Naive thymus-derived CD4-positive, alpha-beta T cell (primary cell): Measurements from ENCODE around the gene COLEC11. TPM values are rescaled to one million over a fixed set of nuclear protein-coding genes. Genes with fewer than 3 reads are reported as not detected.

ENCODE experiments used
- ATAC-seq: fragments of 150-1000 bp; cut with Tn5 transposase; 2 replicates; pipeline ENCODE4 v1.10.0; 2021; ENCODE audit warnings: mild to moderate bottlenecking, moderate library complexity
- CTCF ChIA-PET: fragments of 350-600 bp; sonication (Branson Sonifier 250); formaldehyde crosslinking; loops from one replicate; lab custom pipeline; 2021; ENCODE audit warnings: antibody characterized with exemption; lab: Charles Lee
- POLR2A ChIA-PET: fragments of 350-600 bp; sonication (Branson Sonifier 250); formaldehyde crosslinking; loops from one replicate; lab custom pipeline; 2021; ENCODE audit warnings: antibody characterized with exemption, inconsistent platforms; lab: Charles Lee
- DNase-seq, 9 donors: peaks; one replicate each; pipeline versions ENCODE4 v3.0.0 to v3.0.0-alpha.2; 2020 to 2022; ENCODE audit warnings: mixed read lengths in 1 of 9
- H3K27ac ChIP-seq: one replicate; pipeline ENCODE4 v1.7.0; 2013; ENCODE audit warnings: mild to moderate bottlenecking, low read depth, low read length, moderate library complexity
- H3K27me3 ChIP-seq, 2 donors: one replicate each; pipeline ENCODE4 v1.7.0; 2013; ENCODE audit warnings: low read length in 2 of 2, mild to moderate bottlenecking in 2 of 2, moderate library complexity in 2 of 2; ENCODE audit not compliant: control insufficient read depth in 2 of 2, insufficient read depth in 2 of 2
- H3K36me3 ChIP-seq, 3 experiments: 1 replicate in 2 of 3; 2 replicates in 1 of 3; pipeline ENCODE4 v1.7.0; 2013; ENCODE audit warnings: low read length in 3 of 3, mild to moderate bottlenecking in 3 of 3, moderate library complexity in 1 of 3; ENCODE audit not compliant: insufficient read depth in 3 of 3, control insufficient read depth in 2 of 3
- H3K4me1 ChIP-seq, 2 donors: one replicate each; pipeline ENCODE4 v1.7.0; 2013; ENCODE audit warnings: low read length in 2 of 2, mild to moderate bottlenecking in 2 of 2, moderate library complexity in 1 of 2; ENCODE audit not compliant: control insufficient read depth in 2 of 2, insufficient read depth in 2 of 2
- H3K4me3 ChIP-seq: 2 replicates; pipeline ENCODE4 v1.7.0; 2013; ENCODE audit warnings: mild to moderate bottlenecking, low read length
- H3K9me3 ChIP-seq, 3 experiments: 1 replicate in 2 of 3; 2 replicates in 1 of 3; pipeline ENCODE4 v1.7.0; 2013; ENCODE audit warnings: low read length in 3 of 3; ENCODE audit not compliant: control insufficient read depth in 2 of 3
- H3K27ac Mint-ChIP-seq, 9 donors: one replicate each; pipeline ENCODE4 v1.8.0; 2020 to 2022; ENCODE audit warnings: mixed read lengths in 9 of 9, mild to moderate bottlenecking in 8 of 9, moderate library complexity in 5 of 9, inconsistent platforms in 2 of 9
- H3K27me3 Mint-ChIP-seq, 5 donors: one replicate each; pipeline ENCODE4 v1.8.0; 2021 to 2022; ENCODE audit warnings: mixed read lengths in 5 of 5, mild to moderate bottlenecking in 1 of 5
- H3K36me3 Mint-ChIP-seq, 5 donors: one replicate each; pipeline ENCODE4 v1.8.0; 2020 to 2022; ENCODE audit warnings: mixed read lengths in 5 of 5, mild to moderate bottlenecking in 3 of 5, inconsistent platforms in 1 of 5
- H3K4me1 Mint-ChIP-seq, 7 donors: one replicate each; pipeline ENCODE4 v1.8.0; 2020 to 2022; ENCODE audit warnings: mixed read lengths in 7 of 7, mild to moderate bottlenecking in 3 of 7, inconsistent platforms in 1 of 7
- H3K4me3 Mint-ChIP-seq, 10 donors: one replicate each; pipeline ENCODE4 v1.8.0; 2020 to 2022; ENCODE audit warnings: mild to moderate bottlenecking in 10 of 10, mixed read lengths in 10 of 10, moderate library complexity in 6 of 10, inconsistent platforms in 2 of 10
- H3K9me3 Mint-ChIP-seq, 11 donors: one replicate each; pipeline ENCODE4 v1.8.0; 2020 to 2022; ENCODE audit warnings: mixed read lengths in 11 of 11, mild to moderate bottlenecking in 4 of 11, inconsistent platforms in 1 of 11, moderate library complexity in 1 of 11
- intact Hi-C, 2 donors: fragments of 100-400 bp; cut with micrococcal nuclease; formaldehyde crosslinking; loops; one replicate each; pipeline ENCODE4 v1.15.1; 2023
- polyA plus RNA-seq, 2 donors: library from polyadenylated mRNA; unstranded; fragments of 300-500 nt; fragmentation: Illumina TruSeq; gene quantifications; one replicate each; pipeline ENCODE4 v1.2.3, GENCODE V29; 2021
- total RNA-seq, 6 experiments: library from RNA in 5 of 6; stranded (reverse) in 5 of 6; gene quantifications; 1 replicate in 5 of 6; 2 replicates in 1 of 6; pipeline ENCODE4 v1.2.3 and lab custom pipeline; 2021 to 2026

COLEC11 gene
- total RNA-seq (under 1 TPM in 1 of 5 experiments, not detected in 4; 0.48 TPM), polyA plus RNA-seq (under 1 TPM in 1 of 2 donors, not detected in 1; 0.46 TPM), total RNA-seq (lab: John Stamatoyannopoulos, UW) (0.40 reads per million)

DNA sequence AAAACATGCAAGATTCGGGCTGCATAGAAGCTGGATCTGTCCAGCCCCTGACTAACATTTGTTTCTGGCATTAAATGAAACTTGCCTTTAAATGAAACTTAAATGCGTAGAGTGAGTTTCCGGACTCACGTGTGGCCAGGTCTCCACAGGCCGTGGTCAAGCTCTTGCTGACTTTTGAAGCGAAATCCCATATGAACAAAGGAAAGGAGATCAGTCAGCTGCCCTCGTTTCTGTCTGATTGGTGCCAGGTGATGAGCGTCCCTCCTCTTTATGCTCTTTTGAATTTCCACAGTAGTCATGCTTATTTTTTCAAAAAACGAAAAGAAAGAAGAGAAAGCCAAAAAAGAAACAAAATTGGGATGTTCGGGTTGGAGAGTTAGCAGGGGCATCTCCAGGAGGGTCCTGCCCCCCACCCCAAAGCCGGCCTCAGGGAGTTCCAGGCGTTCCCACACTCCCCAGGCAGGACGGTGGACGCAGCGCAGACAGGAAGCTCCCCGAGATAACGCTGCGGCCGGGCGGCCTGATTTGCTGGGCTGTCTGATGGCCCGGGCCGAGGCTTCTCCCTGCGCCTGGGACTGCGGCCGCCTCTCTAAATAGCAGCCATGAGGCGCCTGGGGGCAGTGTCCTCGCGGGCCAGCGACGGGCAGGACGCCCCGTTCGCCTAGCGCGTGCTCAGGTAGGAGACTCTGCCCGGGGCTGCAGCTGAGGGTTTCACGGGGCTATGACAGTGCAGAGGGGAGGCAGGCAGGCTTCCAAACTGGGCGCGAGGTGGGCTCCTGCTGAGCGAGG, at the start of gene COLEC11:
TSS of gene COLEC11 (plus strand) at position 620 of the 789 bp plus-strand sequence. CDS start 9,229 bp downstream, outside the sequence.
- CTCF ChIA-PET: interaction anchor here (0.7 kb wide), 1 partner anchor 51 kb away, joined by 3 read pairs; no protein-coding TSS in a partner anchor
- Histone ChIP-seq H3K27me3 (no peaks in the 10 kb centered on the region), H3K4me3 (no peak within 1 kb of the TSS), H3K4me1 (no peaks in the 10 kb centered on the region), H3K9me3 (no peaks in the 10 kb centered on the region), H3K36me3 (no peaks in the 10 kb centered on the region), H3K27ac (no peak within 1 kb of the TSS)
- peaks cover 0 to 11% (median 0%) of the 10 kb centered on the region in 5 donors for H3K36me3 Mint-ChIP-seq
- peaks cover 0 to 10% (median 0%) of the 10 kb centered on the region in 5 donors for H3K27me3 Mint-ChIP-seq
- H3K9me3 Mint-ChIP-seq: peaks cover 0 to 4% (median 0%) of the 10 kb centered on the region in 11 donors
- peak within 1 kb of the TSS in 2 of 9 donors; percentile 65 to 80 for H3K27ac Mint-ChIP-seq
- peaks cover 0 to 15% (median 1%) of the 10 kb centered on the region in 7 donors for H3K4me1 Mint-ChIP-seq
- ATAC-seq (no peak), DNase-seq (no peak)
- no peak within 1 kb of the TSS for H3K4me3 Mint-ChIP-seq
- POLR2A ChIA-PET: no interaction called here
- intact Hi-C loops: no loop called here

DNA sequence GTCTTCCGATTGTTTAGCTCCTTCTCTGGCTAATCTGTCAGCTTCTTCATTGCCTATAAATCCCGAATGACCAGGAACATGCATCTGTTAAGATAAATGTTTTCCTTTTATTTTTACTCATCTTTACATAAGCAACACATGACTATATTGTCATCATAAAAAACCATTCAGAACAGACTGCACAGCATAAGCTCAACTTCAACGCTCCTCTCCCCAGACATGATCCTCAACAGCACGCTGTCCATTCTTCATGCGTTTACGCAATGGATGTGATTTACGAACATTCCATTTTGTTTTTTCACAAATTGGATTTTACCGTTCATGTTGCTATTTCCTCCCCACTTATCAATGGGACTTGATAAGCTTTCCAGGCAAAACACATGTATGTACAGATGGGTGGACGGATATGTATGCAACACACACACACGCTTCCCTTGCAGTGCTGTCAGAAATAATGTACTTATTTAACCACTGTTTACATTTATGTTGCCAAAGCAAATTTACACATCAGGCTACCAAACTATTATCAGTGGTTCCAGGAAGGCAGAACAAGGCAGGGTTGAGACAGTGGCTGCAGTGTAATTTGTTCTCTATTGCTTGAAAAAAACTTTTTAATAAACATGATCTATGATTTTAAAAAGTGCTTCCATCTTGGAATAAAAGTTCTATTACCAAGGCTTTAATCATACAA, 49.0 kb upstream of the COLEC11 start:
- H3K4me3 Mint-ChIP-seq: no peak overlapping the region
- Histone ChIP-seq H3K27me3 (no peaks in the 10 kb centered on the region), H3K9me3 (no peaks in the 10 kb centered on the region), H3K36me3 (peaks cover 33 to 92% (median 46%) of the 10 kb centered on the region in 3 experiments), H3K4me3 (no peak overlapping the region), H3K27ac (no peak overlapping the region), H3K4me1 (no peaks in the 10 kb centered on the region)
- CTCF ChIA-PET: no interaction called here
- H3K27me3 Mint-ChIP-seq: no peaks in the 10 kb centered on the region
- H3K36me3 Mint-ChIP-seq: peaks cover 26 to 75% (median 41%) of the 10 kb centered on the region in 5 donors
- no peak for ATAC-seq
- intact Hi-C loops: no loop called here
- DNase-seq: no peak
- peak overlapping the region in 1 of 9 donors; percentile 60 for H3K27ac Mint-ChIP-seq
- H3K4me1 Mint-ChIP-seq: peaks cover 0 to 23% (median 2%) of the 10 kb centered on the region in 7 donors
- no peaks in the 10 kb centered on the region for H3K9me3 Mint-ChIP-seq
- POLR2A ChIA-PET: interaction anchor here (1.1 kb wide), 1 partner anchor 21 kb away, joined by 3 read pairs; no protein-coding TSS in a partner anchor

DNA sequence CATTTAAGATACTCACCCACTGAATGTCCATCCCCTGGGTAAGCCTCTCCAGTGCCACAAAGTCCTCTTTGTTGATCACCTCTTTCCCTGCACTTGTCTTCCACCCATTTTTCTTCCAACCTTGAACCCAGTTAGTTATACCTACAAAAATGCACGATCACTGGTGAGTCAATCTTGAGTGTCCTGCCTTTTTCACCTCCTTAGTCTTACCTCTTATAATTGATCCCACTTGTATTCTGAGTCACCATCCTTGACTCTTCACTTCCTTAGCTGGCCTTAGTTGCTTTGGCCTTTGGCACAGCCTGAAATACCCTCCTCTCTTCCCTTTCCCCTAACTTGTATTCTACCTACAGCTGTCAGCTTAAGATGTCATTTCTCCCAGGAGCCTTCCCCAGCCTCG, 47.0 kb upstream of the COLEC11 start:
- Histone ChIP-seq H3K27ac (no peak overlapping the region), H3K27me3 (no peaks in the 10 kb centered on the region), H3K4me1 (no peaks in the 10 kb centered on the region), H3K36me3 (peaks cover 25 to 92% (median 46%) of the 10 kb centered on the region in 3 experiments), H3K4me3 (no peak overlapping the region), H3K9me3 (no peaks in the 10 kb centered on the region)
- DNase-seq (no peak), ATAC-seq (no peak)
- H3K9me3 Mint-ChIP-seq: no peaks in the 10 kb centered on the region
- intact Hi-C loops: no loop called here
- peaks cover 28 to 67% (median 35%) of the 10 kb centered on the region in 5 donors for H3K36me3 Mint-ChIP-seq
- H3K4me1 Mint-ChIP-seq: peaks cover 0 to 25% (median 0%) of the 10 kb centered on the region in 7 donors
- peak overlapping the region in 1 of 9 donors; percentile 16 for H3K27ac Mint-ChIP-seq
- no peaks in the 10 kb centered on the region for H3K27me3 Mint-ChIP-seq
- H3K4me3 Mint-ChIP-seq: no peak overlapping the region
- ChIA-PET POLR2A (interaction anchor here (1.9 kb wide), 1 partner anchor 11 kb away, joined by 8 read pairs; the partner anchor contains the start of gene RNASEH1), CTCF (interaction anchor here (0.6 kb wide), 1 partner anchor 27 kb away, joined by 3 read pairs; no protein-coding TSS in a partner anchor)

DNA sequence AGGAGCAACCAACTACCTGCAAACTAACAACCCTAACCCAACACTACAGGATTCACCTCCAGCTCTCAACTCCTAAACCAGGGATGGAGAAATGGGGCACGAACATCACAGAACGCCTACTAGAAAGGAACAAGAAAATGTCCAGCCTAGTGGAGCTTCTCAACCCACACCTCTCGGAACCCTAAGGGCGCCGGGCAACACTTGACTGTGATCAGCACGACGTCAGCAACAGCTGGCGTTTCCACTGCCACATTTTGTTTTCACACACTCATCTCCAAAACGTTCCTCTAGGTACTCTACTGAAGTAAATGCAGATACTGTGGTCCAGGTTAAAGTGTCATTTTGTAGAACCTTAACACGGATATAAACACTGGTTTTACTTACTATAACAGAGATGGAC, 41.0 kb upstream of the COLEC11 start:
- Mint-ChIP-seq H3K9me3 (no peaks in the 10 kb centered on the region), H3K36me3 (peaks cover 5 to 38% (median 28%) of the 10 kb centered on the region in 5 donors), H3K27ac (peak overlapping the region in 1 of 9 donors; percentile 52), H3K4me1 (peaks cover 7 to 37% (median 30%) of the 10 kb centered on the region in 7 donors), H3K27me3 (no peaks in the 10 kb centered on the region), H3K4me3 (no peak overlapping the region)
- H3K27me3 ChIP-seq: no peaks in the 10 kb centered on the region
- peaks cover 8 to 16% of the 10 kb centered on the region in 2 donors for H3K4me1 ChIP-seq
- ATAC-seq (no peak), DNase-seq (no peak)
- ChIA-PET POLR2A (interaction anchor here (0.7 to 1.6 kb wide), 3 partner anchors 10 to 35 kb away, joined by 3 to 6 read pairs (median 5); no protein-coding TSS in a partner anchor), CTCF (no interaction called here)
- no peak overlapping the region for H3K4me3 ChIP-seq
- H3K27ac ChIP-seq: no peak overlapping the region
- intact Hi-C loops: no loop called here
- H3K36me3 ChIP-seq: peaks cover 4 to 79% (median 17%) of the 10 kb centered on the region in 3 experiments
- H3K9me3 ChIP-seq: no peaks in the 10 kb centered on the region

DNA sequence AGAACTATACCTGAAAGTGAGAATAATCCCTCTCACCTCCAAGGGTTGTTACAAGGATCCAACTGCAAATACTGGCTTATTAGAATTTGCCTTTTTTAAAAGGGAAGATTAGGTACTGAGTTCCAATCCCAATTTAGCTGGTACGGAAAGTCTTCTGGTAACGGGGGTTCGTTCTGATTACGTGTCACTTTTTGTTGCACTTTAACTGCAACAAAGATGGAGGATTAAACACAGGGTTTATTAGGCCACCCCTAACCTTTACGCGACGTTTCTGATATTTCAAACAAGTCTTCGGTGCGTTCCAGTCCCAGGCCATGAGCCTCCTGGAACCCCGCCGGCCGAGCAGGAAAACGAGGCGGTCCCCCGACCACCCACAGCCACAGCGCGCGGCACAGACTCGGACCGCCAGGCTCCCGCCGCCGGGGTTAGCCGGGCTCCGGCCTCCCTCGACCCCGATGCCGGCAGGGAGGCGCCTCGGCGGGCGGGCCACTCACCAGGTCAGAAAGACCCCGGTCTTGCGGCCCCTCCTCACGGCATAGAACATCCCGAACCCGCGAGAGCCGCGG, 37.2 kb upstream of the COLEC11 start:
- no peaks in the 10 kb centered on the region for H3K27me3 ChIP-seq
- intact Hi-C loops: loop anchor here (1.0 to 5.0 kb wide), 8 partner anchors 18 to 945 kb away; partner anchors contain the start of genes ADI1 (in 2 of the 2), EIPR1 (in 2 of the 2) and RPS7 (in 2 of the 2)
- no peaks in the 10 kb centered on the region for H3K9me3 ChIP-seq
- Mint-ChIP-seq H3K9me3 (no peaks in the 10 kb centered on the region), H3K27me3 (no peaks in the 10 kb centered on the region), H3K4me3 (peak overlapping the region; percentile 86 to 93 (median 92)), H3K36me3 (peaks cover 0 to 20% (median 8%) of the 10 kb centered on the region in 5 donors), H3K27ac (peak overlapping the region; percentile 90 to 98 (median 96)), H3K4me1 (peaks cover 7 to 48% (median 35%) of the 10 kb centered on the region in 7 donors)
- H3K27ac ChIP-seq: peak overlapping the region; percentile 98
- peaks cover 0 to 44% (median 7%) of the 10 kb centered on the region in 3 experiments for H3K36me3 ChIP-seq
- ChIA-PET CTCF (interaction anchor here (0.8 to 1.0 kb wide), 2 partner anchors 94 to 178 kb away, joined by 3 to 5 read pairs; partner anchors contain the start of gene TRAPPC12), POLR2A (interaction anchor here (0.6 to 5.4 kb wide), 10 partner anchors 12 to 196 kb away, joined by 3 to 55 read pairs (median 5); partner anchors contain the start of genes ADI1, EIPR1, RPS7 and TRAPPC12)
- DNase-seq (no peak), ATAC-seq (peak; percentile 23)
- H3K4me1 ChIP-seq: peaks cover 11 to 17% of the 10 kb centered on the region in 2 donors
- H3K4me3 ChIP-seq: peak overlapping the region; percentile 72
